NCI-H2171 treated with DMSO at 0.1 percent for 48 hours (cell line): ENCODE data around the gene PAGE4.

Experiments used
- DNase-seq: peaks from one replicate; lab custom pipeline; 2025; lab: John Stamatoyannopoulos, UW

PAGE4 gene

DNA sequence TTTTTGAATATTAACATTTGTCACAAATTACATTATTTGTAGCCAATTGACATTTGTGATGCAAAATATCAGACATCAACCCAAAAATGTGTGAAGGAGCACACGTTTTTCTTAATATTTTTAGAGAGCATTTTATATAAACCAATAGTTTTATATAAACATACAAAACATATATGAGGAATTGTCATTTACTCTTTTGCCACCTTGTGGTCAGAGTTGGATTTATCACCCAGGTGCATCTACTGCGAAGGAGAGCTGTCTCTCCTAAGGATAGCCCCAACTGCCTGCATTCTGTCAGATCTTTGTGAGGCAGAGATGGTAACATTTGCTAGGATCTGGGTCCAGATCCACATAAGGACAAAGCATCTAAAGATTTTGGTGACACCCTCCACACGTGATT, 47.6 kb downstream of the PAGE4 start:
- DNase-seq = peak; percentile 4

DNA sequence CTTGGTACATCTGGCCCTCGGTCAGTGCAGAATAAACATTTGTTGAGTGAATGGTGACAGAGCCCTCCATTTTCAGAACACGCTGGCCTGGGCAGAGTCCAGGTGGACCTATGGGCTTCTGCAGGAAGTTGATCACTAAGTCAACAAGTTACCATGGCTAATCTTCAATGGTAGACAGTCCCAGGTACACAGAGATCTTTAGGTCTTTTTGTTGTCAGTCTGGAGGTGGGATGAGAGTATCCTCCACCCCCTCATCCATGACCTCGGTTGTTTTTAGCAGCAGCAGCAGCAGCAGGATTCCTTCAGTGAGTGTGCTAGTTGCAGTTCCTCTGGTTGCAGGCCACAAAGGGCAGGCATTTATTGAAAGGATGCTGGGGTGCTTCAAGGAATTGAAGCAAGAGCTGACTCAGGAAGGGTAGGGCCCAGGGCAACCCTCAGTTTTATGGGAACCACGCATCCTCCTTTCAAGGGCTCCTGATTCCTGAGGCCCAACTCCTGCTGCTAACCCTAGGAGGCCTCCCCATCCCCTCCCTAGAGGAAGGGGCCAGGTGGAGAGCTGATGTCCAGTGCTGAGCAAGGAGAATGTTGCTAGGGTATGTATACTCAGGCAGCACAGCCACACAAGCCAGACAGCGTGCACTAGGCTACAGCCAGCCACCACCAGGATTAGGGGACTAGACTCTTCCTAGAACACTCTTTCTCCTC, 48.4 kb downstream of the PAGE4 start:
- DNase-seq = no peak

DNA sequence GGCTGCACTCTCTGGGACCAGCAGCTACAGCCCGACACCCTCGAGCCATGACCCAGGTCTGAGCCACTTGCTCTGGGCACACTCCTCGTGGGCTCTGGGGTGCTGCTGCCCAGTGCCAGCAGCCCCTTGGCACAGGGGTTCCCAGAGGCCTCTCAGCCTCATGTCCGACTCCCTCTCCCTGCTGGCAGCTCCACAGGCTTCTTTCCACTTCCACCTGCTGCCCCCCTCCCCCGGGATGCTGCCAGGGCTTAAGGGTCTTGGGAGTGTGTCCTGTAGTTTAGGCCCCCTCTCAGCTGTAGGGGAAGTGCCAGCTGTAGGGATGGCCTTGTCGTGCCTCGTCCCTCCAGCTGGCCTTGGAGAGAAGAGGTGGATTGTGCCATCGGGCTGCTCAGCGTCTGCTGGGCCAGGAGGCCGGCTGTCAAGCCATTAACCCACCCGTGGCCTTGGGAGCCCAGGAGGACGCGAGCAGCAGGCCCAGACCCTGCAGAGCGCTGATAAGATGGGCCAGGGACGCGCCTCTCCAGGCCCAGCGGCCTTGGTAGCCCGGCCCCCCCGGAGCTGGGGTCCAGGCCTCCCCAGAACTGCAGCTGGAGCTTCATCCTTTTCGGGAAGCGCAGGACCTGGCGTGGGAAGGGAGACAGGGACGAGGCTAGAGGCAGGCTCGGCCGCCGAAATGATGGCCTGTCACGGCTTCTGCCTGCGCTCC, 49.2 kb downstream of the PAGE4 start:
- DNase-seq = no peak

DNA sequence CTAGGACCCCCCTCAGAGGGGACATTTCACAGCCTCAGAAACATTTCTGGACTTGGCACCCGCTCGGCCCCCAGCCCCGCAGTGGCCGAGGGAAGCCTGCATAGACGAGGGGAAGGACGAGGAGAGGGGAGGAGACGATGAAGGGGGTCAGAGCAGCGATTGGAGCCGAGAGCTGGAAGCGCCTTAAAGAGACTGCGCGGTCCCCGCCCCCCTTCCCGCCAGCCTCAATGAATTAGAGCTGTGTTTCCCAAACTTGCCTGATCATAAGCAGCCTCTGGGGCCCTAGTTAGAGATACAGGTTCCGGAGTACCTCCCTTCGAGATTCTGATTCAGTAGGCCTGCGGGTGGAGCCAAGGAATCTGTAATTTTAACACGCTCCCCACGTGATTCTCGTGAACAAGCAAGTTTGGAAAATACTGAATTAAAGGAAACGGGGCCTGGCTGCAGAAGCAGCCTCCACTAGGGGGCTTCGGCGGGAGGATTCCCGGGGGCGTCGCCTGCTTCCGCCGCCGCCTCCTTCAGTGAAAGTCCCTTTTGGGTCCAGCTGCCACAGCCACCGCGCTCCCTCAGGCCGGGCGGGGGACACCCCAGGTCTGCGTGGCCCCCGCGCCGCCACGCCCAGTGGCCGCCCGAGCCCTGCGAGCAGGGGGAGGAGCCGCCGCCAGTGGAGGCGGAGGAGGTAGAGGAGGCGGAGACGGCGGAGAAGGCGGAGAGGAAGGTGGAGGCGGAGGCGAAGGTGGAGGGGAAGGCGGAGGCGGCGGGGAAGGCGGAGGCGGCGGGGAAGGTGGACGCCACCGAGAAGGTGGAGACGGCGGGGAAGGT, 49.9 kb downstream of the PAGE4 start, which contains the start of gene USP27X:
TSS of gene USP27X (plus strand) at position 651 of the 822 bp plus-strand sequence. CDS start 824 bp downstream, outside the sequence.
- peak; percentile 84 for DNase-seq

DNA sequence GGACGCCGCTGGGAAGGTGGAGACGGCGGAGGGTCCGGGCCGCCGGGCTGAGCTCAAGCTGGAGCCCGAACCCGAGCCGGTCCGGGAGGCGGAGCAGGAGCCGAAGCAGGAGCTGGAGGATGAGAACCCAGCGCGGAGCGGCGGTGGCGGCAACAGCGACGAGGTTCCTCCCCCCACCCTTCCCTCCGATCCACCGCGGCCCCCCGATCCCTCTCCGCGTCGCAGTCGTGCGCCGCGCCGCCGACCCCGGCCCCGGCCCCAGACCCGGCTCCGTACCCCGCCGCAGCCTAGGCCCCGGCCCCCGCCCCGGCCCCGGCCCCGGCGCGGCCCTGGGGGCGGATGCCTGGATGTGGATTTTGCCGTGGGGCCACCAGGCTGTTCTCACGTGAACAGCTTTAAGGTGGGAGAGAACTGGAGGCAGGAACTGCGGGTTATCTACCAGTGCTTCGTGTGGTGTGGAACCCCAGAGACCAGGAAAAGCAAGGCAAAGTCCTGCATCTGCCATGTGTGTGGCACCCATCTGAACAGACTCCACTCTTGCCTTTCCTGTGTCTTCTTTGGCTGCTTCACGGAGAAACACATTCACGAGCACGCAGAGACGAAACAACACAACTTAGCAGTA, 50.7 kb downstream of the PAGE4 start:
- DNase-seq = peak; percentile 45

DNA sequence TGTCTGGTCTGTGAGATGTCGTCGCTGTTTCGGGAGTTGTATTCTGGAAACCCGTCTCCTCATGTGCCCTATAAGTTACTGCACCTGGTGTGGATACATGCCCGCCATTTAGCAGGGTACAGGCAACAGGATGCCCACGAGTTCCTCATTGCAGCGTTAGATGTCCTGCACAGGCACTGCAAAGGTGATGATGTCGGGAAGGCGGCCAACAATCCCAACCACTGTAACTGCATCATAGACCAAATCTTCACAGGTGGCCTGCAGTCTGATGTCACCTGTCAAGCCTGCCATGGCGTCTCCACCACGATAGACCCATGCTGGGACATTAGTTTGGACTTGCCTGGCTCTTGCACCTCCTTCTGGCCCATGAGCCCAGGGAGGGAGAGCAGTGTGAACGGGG, 51.6 kb downstream of the PAGE4 start:
- DNase-seq = no peak
